ENCODE measurements around the gene EFNA3.

EFNA3 gene

GRCh38 chr1:155049651-155050559, 28.7 kb upstream of the EFNA3 start:
- peak in 1 of 2 donors; percentile 24 for DNase-seq

- peak; percentile 84 to 86 for DNase-seq
Observed at GRCh38 chr1:155050560-155051341, 27.9 kb upstream of the EFNA3 start, which contains the start of gene ADAM15. Gene ADAM15, plus strand, starts transcription at chr1:155051316. Its CDS starts 71 bp downstream, at chr1:155051387.

GRCh38 chr1:155051342-155051776, 27.3 kb upstream of the EFNA3 start:
- DNase-seq, result no peak

- DNase-seq, result peak; percentile 49 to 53
Observed at GRCh38 chr1:155051777-155052398, 26.7 kb upstream of the EFNA3 start.

- peak; percentile 30 to 41 for DNase-seq
Observed at GRCh38 chr1:155052439-155053395, 25.9 kb upstream of the EFNA3 start.

GRCh38 chr1:155053531-155054105, 25.0 kb upstream of the EFNA3 start:
- no peak for DNase-seq

- DNase-seq, result no peak
Observed at GRCh38 chr1:155057104-155057503, 21.5 kb upstream of the EFNA3 start.

- no peak for DNase-seq
Observed at GRCh38 chr1:155057788-155058211, 20.8 kb upstream of the EFNA3 start.

- DNase-seq, result no peak
Observed at GRCh38 chr1:155060736-155061135, 17.9 kb upstream of the EFNA3 start.

- DNase-seq, result peak; percentile 98 to 99
Observed at GRCh38 chr1:155061381-155062150, 17.1 kb upstream of the EFNA3 start.

GRCh38 chr1:155062151-155062686, 16.4 kb upstream of the EFNA3 start:
- no peak for DNase-seq

GRCh38 chr1:155062702-155063411, 15.8 kb upstream of the EFNA3 start:
- peak; percentile 81 to 89 for DNase-seq

- peak; percentile 86 to 87 for DNase-seq
Observed at GRCh38 chr1:155063550-155064110, 15.0 kb upstream of the EFNA3 start, which contains the start of gene EFNA4. Gene EFNA4, plus strand, starts transcription at chr1:155063740. Its CDS starts 84 bp downstream, at chr1:155063824.

- peak in 1 of 2 donors; percentile 38 for DNase-seq
Observed at GRCh38 chr1:155064111-155064831, 14.4 kb upstream of the EFNA3 start.

- no peak for DNase-seq
Observed at GRCh38 chr1:155064832-155065429, 13.7 kb upstream of the EFNA3 start.

- no peak for DNase-seq
Observed at GRCh38 chr1:155066777-155067176, 11.9 kb upstream of the EFNA3 start.

- DNase-seq, result no peak
Observed at GRCh38 chr1:155068599-155068998, 10.0 kb upstream of the EFNA3 start.

- DNase-seq, result no peak
Observed at GRCh38 chr1:155069551-155070157, 9.0 kb upstream of the EFNA3 start.
